Non-pigmented ciliary epithelial cell (primary cell): Measurements from ENCODE around the gene LDLRAP1.

ENCODE experiments used
- DNase-seq: peaks from one replicate; pipeline ENCODE4 v3.0.0-alpha.2; 2010; ENCODE audit warnings: low read depth

LDLRAP1 gene

DNA sequence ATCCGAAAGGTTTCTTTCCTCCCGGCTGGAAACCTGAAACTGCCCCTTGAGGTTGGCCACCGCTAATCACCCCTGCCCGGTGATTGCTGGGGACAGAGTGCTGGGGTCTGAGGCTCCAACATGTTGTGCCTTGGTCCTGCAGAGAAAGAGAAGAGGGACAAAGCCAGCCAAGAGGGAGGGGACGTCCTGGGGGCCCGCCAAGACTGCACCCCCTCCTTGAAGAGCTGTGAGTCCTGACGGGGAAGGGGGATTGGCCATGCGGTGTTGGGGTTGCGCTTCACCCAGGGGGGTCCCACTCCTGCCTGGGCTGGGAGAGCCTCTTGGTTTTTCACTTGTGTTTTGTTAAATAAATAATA is 19.5 kb downstream of the LDLRAP1 start:
- DNase-seq = no peak

GRCh38 chr1:25563330-25564215 is 20.2 kb downstream of the LDLRAP1 start:
- no peak for DNase-seq

DNA sequence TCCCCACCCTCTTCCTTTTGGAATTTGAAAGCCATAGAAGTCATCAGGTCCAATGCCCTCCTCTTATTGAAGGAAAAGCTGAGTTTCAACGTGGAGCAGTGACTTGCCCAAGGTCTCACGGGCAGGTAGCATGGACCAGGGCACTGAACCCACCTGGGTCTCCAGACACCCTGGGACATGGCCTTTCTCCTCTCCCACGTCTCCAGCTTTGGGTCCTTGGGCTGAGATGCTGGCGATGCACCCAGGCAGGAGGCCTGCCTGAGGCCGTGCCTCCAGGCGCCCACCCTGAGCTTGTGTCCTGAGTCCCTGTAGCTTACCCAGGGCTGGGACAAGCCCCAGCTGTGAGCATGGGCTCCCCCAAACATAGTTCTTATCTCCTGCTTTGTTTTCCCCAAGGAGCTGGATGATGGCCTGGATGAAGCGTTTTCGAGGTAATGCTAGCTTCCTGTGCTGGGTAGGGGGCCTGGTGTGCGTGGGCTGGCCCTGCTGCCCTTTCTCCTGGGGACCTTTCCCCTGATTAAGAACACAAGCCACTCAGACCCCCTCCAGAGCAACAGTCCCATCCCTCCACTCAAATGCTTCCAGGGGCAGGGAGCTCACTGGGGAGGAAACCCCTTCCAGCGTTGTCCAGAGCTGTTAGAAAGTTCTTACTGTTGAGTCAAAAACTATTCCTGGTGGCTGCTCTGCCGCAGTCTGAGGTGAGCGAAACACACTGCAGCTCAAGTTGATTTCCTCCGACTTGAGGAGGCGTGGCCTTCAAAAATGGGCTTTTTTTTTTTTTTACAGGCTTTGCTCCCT is 21.6 kb downstream of the LDLRAP1 start:
- no peak for DNase-seq

- DNase-seq = no peak
Observed at GRCh38 chr1:25565626-25566025, 22.2 kb downstream of the LDLRAP1 start.

DNA sequence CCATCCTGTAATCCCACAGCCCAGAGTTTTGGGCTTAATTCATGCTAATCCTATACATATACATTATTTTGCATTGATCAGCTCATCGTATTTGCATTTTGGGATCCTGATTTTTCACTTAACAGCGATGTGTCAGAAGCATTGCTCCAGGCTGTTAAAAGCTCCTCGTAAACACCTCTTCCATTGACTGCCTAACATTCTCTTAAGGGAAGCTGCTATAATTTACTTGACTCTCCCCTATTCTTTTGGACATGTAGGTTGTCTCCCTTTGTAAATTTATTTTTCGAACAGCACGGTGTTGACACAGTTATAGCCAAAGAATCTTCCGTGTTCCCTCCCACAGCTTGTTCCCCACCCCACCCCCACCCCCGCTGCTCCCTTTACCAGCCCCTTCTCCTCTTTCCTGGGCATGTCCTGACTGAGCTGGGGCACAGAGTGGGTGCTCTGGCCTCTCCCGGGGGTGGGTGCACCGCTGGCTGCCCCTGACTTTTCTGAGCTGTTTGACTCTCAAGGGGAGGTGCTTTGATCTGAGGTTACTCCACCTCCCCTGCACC is 22.8 kb downstream of the LDLRAP1 start:
- no peak for DNase-seq

GRCh38 chr1:25566730-25567341 is 23.4 kb downstream of the LDLRAP1 start:
- DNase-seq = no peak

- no peak for DNase-seq
Observed at GRCh38 chr1:25567710-25568089, 24.3 kb downstream of the LDLRAP1 start.

- no peak for DNase-seq
Observed at GRCh38 chr1:25568090-25568833, 24.9 kb downstream of the LDLRAP1 start.

GRCh38 chr1:25568834-25569596 is 25.6 kb downstream of the LDLRAP1 start:
- no peak for DNase-seq

- no peak for DNase-seq
Observed at GRCh38 chr1:25569597-25570396, 26.4 kb downstream of the LDLRAP1 start.

- DNase-seq = no peak
Observed at GRCh38 chr1:25570798-25571521, 27.6 kb downstream of the LDLRAP1 start.

GRCh38 chr1:25571522-25571970 is 28.1 kb downstream of the LDLRAP1 start:
- no peak for DNase-seq

DNA sequence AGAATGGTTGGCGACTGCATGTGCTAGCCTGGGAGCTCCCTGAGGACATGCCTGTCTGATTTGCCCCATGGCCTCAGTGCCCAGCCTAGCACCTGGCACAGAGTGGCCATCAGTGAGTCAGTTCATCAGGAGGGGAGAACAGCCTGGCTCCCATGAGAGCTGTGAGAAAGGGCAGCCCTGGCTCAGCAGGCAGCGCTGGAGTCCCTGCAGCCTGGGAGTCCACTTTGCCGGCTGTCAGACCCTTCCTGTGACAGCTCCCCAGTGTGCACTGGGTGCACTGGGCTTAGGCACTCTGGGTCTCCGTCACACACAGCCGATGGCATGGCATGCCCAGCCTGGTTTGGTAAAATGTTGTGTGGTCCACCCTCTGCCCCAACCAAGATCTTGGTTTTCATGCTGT is 28.7 kb downstream of the LDLRAP1 start:
- no peak for DNase-seq

DNA sequence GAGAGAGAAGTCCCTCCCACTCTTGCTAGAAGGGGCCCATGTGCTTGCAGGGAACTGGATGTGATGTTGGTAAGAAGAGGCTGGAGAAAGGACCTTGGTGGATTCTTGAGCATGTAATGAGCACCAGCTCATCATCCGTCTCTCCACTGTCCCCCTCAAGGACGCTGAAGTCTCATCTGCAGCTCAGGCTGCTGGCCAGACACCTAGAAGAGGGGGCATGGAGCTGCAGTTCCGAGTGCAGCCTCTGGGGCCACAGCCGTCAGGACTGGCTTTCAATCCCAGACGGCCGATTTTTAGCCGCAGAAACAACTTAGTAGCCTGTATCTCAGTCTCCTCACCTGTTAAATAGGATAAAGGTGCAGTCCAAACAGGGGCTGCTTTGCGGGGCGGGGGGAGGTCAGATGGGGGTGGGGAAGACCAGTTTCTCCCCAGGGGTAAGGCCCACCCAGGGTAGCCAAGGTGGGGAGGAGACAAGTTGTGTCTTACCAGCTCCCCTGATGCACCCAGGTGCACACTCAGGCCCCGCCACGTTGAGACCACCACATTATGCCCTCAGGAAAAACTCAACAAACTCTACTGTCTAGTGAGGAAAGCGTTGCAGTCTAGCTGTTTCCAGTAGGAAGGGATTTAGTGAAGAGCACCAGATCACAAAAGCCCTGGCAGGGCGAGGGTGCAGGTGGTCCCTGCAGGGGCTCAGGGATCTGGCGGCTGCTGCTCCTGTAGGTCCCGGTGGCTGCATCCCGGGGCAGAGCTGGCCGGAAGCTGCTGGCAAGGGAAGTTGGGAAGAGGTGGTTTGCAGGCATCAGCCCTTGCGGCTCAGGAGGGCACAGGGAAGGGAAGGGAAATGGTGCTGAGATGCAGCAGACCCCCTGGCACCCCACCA is 29.5 kb downstream of the LDLRAP1 start:
- no peak for DNase-seq

GRCh38 chr1:25573591-25573930 is 30.2 kb downstream of the LDLRAP1 start:
- no peak for DNase-seq

DNA sequence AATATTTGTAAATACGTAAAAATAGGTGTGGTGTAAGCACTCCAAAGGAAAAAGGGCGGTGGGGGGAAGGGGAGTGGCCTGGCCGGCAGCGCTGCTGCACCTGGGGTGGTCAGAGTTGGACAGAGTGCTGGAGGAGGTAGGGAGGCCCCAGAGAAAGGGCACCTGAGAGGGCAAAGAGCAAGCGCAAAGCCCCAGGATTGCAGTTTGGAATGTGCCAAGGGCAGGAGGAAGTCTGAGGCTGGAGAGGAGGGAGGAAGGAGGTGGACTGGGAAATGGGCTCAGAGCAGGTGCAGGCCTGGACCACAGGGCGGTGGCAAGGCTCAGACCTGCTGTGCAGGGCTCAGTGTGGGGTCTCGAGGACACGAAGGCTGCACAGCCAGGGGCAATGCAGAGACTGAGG is 30.6 kb downstream of the LDLRAP1 start:
- DNase-seq = no peak

- DNase-seq = no peak
Observed at GRCh38 chr1:25575191-25575590, 31.8 kb downstream of the LDLRAP1 start.

GRCh38 chr1:25576459-25577133 is 33.2 kb downstream of the LDLRAP1 start:
- DNase-seq = no peak
